RCC 7860 (cell line): ENCODE data around the gene SPRED3.
"Not testable (repeated sequence)": the region's sequence is repeated elsewhere in the genome, so short reads cannot be mapped to it uniquely, and the experiment has no call there.

ENCODE experiments used
- DNase-seq: peaks from one replicate; pipeline ENCODE4 v3.0.0-alpha.2; 2015; ENCODE audit warnings: low spot score
- FAIRE-seq: peaks from 2 replicates; lab custom pipeline; 2012; peaks lifted over from hg19 to GRCh38; lab: Jason Lieb, UNC

Gene SPRED3, protein sequence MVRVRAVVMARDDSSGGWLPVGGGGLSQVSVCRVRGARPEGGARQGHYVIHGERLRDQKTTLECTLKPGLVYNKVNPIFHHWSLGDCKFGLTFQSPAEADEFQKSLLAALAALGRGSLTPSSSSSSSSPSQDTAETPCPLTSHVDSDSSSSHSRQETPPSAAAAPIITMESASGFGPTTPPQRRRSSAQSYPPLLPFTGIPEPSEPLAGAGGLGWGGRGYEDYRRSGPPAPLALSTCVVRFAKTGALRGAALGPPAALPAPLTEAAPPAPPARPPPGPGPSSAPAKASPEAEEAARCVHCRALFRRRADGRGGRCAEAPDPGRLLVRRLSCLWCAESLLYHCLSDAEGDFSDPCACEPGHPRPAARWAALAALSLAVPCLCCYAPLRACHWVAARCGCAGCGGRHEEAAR

DNA sequence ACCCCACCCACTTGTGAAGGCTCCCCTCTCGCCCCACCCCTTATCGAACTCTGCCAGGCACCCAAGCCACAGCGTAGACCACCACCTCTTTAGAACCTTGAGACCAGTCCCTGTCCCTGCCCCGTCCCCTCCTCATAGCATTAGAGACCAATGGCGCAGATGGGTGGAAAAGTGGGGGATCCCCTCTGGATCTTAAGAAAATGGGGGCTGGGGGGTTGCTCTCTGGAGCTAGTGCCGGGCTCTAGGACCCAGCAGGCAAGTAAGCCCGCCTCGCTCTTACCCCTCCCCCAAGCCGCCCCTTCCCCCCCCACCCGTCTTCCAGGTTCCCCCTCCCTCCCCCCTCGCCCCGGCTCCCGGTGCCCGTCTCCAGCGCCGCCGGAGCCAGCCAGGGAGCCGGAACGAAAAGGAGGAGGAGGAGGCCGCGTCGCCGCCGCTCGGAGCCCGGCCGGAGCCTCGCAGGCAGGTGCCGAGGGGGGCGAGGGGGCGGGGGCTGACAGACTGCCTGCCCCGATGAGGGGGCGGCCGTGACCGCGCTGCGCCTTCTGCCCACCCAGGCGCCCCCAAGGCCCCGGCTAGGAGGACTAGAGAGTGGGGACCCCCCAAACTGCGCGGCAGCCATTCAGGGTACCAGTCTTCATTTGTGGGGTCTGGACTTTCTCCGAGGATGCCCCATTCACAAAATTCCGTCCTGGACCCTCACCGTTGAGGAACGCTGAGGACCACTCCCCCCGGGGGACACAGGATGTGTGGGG lies at the start of gene SPRED3:
SPRED3 (plus strand) TSS at position 349 of the 752 bp plus-strand sequence. CDS start 1,606 bp downstream, outside the sequence.
- no peak for DNase-seq
- FAIRE-seq: no peak

DNA sequence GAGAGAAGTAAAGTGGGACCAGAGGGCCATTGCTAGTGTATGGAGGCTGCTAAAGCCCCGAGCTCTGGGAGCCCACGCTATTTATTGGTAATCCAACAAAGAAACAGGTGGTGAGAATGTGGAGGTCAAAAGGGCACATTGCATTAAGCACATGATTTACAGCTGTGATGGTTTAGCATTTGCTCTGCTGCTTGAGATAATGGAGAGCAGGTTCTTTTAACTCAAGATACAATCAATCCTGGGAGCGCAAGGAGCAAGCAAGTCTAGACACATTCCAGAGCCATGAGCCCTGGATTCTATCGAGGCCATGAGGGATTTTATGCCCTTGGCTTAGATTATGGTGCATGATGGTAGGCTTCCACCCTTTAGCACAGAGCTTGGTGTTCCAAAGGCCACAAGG lies 49.5 kb upstream of the SPRED3 start:
- not testable (repeated sequence) for DNase-seq, FAIRE-seq

DNA sequence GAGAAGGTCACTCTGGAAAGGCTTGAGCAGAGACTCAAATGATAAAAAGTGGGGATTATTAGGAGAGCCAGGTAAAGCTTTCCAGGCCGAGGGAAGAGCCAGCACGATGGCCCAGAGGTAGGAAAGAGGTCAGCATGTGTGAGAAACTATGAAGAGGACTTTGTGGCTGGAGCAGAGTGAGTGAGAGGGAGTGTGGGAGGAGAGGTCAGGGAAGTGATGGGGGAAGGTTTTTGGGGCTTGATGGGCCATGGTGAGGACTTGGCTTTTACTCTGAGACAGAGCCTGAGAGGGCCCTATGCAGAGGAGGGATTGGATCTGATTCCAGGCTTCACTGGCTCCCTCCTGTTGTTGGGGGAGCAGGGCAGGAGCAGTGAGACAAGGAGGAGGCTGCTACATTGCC lies 47.6 kb upstream of the SPRED3 start:
- no peak for FAIRE-seq
- no peak for DNase-seq

DNA sequence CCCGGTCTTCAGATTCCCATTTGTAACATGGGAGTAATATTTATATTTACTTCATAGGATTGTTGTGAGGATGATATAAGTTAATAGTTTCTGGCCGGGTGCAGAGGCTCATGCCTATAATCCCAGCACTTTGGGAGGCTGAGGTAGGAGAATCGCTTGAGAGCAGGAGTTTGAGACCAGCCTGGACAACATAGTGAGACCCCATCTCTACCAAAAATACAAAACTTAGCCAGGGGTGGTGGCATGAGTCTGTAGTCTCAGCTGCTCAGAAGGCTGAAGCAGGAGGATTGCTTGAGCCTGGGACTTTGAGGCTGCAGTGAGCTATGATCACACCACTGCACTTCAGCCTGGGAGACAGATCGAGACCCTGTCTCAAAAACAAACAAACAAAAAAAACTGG lies 41.7 kb upstream of the SPRED3 start:
- no peak for FAIRE-seq
- no peak for DNase-seq

DNA sequence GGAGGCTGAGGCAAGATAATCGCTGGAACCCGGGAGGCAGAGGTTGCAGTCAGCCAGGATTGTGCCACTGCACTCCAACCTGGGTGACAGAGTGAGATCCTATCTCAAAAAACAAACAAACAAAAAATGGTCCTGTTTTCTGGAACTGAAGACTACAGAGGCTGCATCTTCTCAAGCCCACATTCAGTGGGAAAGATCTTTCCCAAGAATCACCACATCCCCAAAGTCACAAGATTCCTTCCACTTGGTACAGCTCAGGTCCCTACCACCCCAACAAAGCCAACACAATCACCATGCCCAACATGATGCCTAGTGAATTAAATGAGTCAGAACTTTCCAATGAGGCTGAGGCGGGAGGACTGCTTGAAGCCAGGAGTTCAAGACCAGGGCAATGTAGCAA lies 37.6 kb upstream of the SPRED3 start:
- DNase-seq (no peak), FAIRE-seq (no peak)

DNA sequence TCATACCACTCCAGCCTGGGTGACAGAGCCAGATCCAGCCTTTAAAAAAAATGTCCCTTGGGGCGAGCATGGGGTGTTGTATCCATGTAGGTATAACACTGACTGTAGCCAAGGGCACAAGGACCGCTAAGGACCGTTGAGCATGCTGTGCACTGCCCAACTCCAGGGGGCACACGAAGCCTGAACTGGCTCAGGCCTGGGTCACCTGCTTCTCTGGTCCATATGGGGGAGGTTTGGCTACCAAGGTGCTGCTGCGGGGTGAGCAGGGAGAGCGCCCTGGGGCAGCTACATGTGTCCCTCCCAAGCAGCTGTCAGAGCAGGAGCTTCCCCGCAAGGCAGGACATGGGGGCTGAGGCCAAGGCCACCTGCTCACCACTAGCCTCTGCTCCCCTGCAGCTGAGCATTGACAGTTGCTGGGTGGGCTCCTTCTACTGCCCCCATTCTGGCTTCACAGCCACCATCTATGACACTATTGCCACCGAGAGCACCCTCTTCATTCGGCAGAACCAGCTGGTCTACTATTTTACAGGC lies 36.6 kb upstream of the SPRED3 start:
- FAIRE-seq (no peak), DNase-seq (no peak)

DNA sequence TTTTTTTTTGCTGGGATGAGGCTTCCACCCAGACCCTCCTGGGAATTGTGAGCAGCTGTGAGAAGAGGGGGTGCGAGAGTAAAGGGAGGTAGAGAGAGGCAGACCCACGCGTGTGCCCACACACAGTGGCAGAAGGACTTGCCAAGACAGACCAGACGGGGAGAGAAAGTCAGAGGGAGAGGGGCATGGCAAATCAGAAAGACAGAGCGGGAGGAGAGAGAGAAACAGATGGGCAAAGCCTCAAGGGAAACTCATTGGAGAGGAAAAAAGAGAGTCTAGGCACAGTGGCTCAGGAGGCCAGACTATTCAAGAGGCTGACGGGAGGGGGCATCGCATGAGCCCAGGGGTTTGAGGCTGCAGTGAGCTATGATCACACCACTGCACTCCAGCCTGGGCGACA lies 35.9 kb upstream of the SPRED3 start:
- DNase-seq (no peak), FAIRE-seq (no peak)

DNA sequence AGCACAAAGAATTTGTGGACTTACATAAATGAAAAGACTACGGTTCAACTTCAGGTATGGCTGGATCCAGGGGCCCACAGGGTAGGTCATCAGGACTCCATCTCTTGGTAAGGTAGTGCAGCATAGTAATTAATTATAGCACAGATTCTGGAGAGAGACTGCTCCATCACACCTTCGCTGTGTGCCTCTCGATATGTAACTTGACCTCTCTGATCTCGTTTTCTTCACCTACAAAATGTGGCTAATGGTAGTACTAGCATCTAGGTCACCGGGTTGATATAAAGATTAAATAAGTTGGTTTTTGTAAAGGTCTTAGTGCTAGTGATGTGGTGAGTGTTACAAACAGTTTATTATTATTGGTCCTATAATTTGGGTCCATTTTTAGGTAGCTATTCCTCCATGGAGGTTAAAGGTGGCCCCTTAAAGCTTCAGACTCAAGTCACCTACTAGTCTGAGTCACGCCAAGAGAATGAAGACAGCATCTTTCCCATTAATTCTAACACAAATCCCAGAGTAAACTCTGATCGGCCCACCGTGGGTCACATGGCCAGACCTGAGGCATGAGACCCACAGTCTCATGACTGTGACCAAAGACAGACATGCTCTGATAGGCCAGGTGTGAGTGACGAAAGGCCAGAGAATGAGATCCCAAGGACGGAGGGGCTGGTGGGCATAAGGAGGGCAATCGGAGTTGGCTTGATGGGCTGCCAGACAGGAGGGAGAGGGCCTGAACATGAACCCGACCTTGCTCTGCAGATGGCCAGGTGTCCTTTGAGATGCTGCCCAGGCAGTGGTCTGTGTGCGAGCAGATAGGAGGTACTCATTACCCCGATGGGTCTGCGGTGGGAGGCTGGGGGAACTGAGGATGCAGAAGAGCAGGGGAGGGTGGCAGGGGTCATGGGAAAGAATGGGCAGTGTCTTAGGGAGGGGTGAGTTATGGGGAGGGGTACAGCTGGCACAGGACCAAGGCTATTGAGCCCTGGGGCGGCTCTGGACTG lies 32.5 kb upstream of the SPRED3 start:
- FAIRE-seq (no peak), DNase-seq (no peak)

DNA sequence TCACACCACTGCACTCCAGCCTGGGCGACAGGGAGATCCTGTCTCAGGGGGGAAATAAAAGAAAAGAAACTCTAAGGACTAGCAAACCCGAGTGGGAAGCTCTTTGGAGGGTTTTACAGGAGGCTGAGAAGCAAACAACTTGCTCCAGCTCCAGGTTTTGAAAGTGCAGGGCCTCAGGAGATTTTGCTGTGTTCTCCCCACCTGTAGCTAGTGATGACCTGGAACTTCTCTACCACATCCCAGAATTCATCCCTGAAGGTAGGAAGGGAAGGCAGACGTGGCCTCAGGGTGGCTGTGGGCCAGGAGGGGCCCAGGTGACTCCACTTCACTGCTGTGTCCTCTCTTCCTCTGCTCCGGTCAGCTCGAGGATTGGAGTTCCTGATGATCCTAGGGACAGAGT lies 30.4 kb upstream of the SPRED3 start:
- FAIRE-seq: no peak

DNA sequence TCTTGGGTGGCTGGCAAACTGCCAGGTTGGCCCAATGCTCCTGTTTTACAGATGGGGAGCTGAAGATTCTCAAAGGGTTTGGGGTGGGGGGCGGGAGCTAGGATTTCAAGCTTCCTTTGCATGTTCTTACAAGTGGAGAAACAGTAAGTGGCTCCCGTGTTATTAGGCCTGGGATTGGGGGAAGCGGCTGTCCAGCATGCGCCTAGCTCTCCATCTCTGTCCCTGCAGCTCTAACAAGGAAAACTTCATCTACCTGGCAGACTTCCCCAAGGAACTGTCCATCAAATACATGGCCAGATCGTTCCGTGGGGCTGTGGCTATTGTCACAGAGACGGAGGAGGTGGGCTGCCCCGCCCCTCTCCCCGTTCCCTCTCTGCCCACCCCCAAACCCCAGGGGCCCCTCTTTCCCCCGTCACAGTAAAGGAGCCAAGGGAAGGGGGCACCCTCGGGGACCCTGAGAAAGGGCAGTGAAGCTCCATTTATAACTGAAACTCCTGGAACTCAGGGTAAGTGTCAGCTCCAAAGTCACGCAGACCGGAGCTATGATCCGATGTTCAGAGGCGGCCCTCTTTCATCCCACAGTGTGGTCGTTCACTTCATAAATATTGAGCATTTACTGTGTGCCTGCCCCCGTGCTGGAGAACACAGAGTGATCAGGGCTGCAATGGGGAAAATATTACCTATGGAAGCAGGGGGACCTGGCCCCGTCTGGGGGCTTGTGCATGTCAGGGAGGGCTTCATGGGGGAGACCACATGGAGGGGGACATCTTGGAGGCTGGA lies 29.1 kb upstream of the SPRED3 start:
- DNase-seq (no peak), FAIRE-seq (no peak)

More for the DNA sequence above, 30.4 kb upstream of the SPRED3 start:
- DNase-seq: no peak

DNA sequence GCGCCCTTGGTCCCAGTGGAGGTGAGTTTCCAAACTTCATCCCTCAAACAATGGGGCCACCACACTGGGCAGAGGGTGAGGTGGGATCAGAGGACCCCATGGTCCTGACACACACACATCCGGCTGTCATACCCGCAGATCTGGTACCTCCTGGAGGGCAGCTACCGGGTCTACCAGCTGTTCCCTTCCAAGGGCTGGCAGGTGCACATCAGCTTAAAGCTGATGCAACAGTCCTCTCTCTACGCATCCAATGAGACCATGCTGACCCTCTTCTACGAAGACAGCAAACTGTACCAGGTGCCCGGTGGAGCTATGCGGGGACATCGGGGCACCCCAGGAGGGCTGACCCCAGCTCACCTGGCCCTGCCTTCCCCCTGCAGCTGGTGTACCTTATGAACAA lies 28.1 kb upstream of the SPRED3 start:
- no peak for DNase-seq
- no peak for FAIRE-seq

DNA sequence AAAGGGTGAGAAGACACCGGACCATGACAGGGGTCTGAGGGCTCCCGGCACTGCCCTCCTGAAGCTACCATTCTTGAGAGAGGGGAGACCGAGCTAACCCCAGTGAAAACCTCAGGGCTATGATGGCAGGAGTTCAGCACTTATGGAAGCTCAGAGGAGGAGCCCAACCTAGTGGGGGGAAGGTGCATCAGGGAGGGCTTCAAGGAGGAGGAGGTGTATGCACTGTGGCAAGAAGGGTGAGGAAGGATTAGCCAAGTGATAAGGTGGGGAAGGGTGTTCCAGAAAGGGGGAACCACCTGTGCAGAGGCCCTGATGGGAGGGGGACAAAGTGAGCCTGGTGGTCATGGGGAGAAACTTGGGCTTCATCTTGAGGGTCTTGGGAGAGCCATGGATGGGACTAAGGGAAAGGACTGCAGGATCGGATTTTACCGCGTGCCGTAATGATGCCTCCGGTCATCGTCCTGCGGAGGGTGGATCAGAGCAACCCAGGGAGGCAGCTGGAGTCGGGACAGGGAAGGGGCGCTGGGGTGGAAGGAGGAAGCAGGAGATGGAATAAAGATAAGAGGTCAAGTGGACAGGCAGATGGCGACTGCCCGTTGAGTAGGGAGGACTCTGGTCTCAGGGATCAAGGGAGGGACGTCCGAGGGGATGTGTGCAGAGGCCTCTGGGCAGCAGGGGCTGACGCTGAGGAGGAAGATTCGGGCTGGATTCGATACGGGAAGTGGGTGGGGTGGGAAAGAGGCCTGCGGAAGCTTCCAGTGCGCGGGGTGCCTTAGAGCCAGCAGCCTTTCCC lies 27.5 kb upstream of the SPRED3 start:
- FAIRE-seq (no peak), DNase-seq (no peak)

DNA sequence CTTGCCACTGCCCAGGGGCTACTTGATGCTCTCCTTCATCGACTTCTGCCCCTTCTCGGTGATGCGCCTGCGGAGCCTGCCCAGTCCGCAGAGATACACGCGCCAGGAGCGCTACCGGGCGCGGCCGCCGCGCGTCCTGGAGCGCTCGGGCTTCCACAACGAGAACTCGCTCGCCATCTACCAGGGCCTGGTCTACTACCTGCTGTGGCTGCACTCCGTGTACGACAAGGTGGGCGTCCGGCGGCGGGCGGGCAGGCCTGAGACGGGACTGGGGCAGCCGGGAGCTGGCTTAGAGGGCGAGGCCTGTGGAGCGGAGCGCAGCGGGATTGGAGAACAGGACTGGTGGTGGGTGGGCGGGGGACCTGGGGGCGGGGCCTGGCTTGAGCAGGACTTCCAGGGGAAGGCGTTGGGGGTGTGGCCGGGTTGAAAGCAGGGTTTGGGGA lies 26.8 kb upstream of the SPRED3 start:
- DNase-seq (no peak), FAIRE-seq (no peak)

DNA sequence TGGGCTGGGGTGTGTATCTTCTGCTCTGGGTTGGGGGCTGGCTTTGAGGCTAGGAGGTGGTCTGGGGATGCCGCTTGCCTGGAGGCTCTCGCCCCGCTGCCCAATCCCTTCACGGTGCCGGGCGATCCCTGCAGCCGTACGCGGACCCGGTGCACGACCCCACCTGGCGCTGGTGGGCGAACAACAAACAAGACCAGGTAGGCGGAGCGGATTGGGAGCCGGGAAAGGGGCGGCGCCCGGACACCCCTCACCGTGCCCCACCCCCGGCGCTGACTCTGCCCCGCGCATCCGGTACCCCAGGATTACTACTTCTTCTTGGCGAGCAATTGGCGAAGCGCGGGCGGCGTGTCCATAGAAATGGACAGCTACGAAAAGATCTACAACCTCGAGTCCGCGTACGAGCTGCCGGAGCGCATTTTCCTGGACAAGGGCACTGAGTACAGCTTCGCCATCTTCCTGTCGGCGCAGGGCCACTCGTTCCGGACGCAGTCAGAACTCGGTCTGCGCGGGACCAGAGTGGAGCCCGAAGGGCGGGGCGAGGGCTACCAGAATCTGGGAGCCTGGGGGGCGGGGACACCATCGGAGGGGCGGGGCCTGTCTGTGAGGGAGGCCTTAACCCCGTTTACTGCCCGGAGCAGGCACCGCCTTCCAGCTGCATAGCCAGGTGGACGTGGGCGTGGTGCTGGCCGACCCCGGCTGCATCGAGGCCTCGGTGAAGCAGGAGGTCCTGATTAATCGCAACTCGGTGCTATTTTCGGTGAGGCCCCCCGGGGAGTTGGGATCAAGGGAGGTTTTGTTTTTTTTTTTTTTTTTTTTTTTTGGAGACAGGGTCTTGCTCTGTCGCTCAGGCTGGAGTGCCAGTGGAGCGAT lies 26.2 kb upstream of the SPRED3 start:
- DNase-seq (no peak), FAIRE-seq (no peak)

DNA sequence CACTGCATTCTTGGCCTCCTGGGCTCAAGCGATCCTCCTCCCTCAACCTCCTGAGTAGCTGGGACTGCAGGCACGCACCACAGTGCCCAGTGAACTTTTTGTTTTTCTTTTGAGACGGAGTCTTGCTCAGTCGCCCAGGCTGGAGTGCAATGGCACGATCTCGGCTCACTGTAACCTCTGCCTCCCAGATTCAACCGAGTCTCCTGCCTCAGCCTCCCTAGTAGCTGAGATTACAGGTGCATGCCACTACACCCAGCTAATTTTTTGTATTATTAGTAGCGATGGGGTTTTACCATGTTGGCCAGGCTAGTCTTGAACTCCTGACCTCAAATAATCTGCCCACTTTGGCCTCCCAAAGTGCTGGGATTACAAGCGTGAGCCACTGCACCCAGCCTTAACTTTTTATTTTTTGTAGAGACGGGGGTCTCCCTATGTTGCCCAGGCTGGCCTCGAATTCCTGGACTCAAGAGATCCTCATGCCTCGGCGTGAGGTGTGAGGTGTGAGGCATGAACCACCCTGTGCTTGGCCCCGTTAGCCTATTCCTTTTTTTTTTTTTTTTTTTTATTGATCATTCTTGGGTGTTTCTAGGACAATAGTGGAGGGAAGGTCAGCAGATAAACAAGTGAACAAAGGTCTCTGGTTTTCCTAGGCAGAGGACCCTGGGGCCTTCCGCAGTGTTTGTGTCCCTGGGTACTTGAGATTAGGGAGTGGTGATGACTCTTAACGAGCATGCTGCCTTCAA lies 25.4 kb upstream of the SPRED3 start:
- not testable (repeated sequence) for FAIRE-seq

DNA sequence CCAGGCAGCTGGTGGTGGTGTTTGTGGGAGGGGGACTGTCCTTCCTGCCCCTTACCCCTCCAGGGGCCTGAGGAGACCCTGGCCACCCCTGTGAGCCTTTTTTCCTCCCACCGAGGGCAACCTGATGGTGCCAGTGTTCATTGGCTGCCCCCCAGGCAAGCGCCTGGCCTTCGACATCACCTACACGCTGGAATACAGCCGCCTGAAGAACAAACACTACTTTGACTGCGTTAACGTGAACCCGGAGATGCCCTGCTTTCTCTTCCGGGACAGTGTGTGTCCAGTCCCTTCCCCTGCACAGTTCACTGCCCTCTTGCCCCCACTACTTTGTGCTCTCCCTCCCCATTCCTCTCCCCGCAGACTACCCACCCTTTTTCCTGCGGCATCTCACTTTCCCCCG lies 21.5 kb upstream of the SPRED3 start:
- FAIRE-seq (no peak), DNase-seq (no peak)

More for the DNA sequence above, 25.4 kb upstream of the SPRED3 start:
- DNase-seq: not testable (repeated sequence)

DNA sequence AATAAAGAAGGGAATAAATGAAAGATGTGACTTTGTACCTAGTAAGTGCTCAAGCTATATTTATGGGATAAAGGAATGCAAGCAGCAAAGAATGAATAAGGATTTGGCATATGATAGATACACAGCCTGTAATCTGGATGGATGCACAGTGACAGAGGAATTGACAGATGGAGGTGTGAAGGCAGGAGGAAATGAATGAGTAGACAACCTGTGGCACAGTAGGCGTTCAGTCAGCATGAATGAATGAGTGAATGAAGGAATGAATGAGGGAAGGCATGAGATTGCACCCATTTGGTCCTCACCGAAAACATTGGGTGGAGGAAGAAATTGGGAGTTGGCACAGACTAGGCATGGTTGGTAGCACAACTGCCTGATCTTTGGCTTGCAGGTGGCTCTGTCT lies 18.9 kb upstream of the SPRED3 start:
- FAIRE-seq (no peak), DNase-seq (no peak)
